K562 (cell line): ENCODE measurements around the gene TMCO2. TPM values are rescaled to one million over a fixed set of nuclear protein-coding genes. Genes with fewer than 3 reads are reported as not detected.

Experiments
- ARNT ChIP-seq, 2 experiments: fragments of 450-650 bp; IDR thresholded peaks; 2 replicates each; pipeline ENCODE4 v1.6.1; 2016; ENCODE audit warnings: mild to moderate bottlenecking in 1 of 2
- BRD9 ChIP-seq: fragments of 450-650 bp; IDR thresholded peaks from 2 replicates; pipeline ENCODE4 v1.6.1; 2018; ENCODE audit warnings: low read depth; ENCODE audit not compliant: partially characterized antibody
- FOXA3 ChIP-seq, 2 experiments: fragments of 450-650 bp in 1 of 2; sonication (generic) in 1 of 2; formaldehyde crosslinking; IDR thresholded peaks in 1 of 2; conservative IDR thresholded peaks in 1 of 2; 2 replicates each; pipeline versions ENCODE4 v1.4.0 to v1.8.0; 2020 to 2022; ENCODE audit warnings: mild to moderate bottlenecking in 2 of 2, missing genetic modification reagents in 1 of 2
- KDM5B ChIP-seq: fragments of 200-600 bp; sonication (generic); IDR thresholded peaks from 2 replicates; pipeline ENCODE4 v1.6.1; 2012; ENCODE audit warnings: low read depth, mild to moderate bottlenecking, moderate library complexity, low read length, control low read depth, inconsistent platforms; ENCODE audit not compliant: insufficient replicate concordance
- LARP7 ChIP-seq: fragments of 450-650 bp; IDR thresholded peaks from 2 replicates; pipeline ENCODE4 v1.6.1; 2016
- LEF1 ChIP-seq: fragments of 450-650 bp; IDR thresholded peaks from 2 replicates; pipeline ENCODE4 v1.6.1; 2016; ENCODE audit warnings: mild to moderate bottlenecking
- NFRKB ChIP-seq: fragments of 450-650 bp; IDR thresholded peaks from 2 replicates; pipeline ENCODE4 v1.6.1; 2016; ENCODE audit warnings: low read depth
- RUNX1 ChIP-seq: sonication (generic); IDR thresholded peaks from 2 replicates; pipeline ENCODE4 v1.6.1; 2016; ENCODE audit warnings: antibody characterized with exemption, low read depth
- SMARCA4 ChIP-seq: fragments of 450-650 bp; IDR thresholded peaks from 2 replicates; pipeline ENCODE4 v1.6.1; 2016
- SPI1 ChIP-seq: IDR thresholded peaks from 2 replicates; pipeline ENCODE4 v1.6.1; 2011; ENCODE audit warnings: low read depth, low read length, control low read depth, borderline replicate concordance
- TARDBP ChIP-seq: fragments of 450-650 bp; IDR thresholded peaks from 2 replicates; pipeline ENCODE4 v1.6.1; 2016
- TCF7 ChIP-seq: sonication (generic); IDR thresholded peaks from 2 replicates; pipeline ENCODE4 v1.6.1; 2016; ENCODE audit warnings: antibody characterized with exemption, borderline replicate concordance
- TEAD4 ChIP-seq, 2 experiments: sonication (generic) in 1 of 2; formaldehyde crosslinking in 1 of 2; IDR thresholded peaks; 2 replicates each; pipeline versions ENCODE4 v1.6.1 to v1.8.0; 2012 to 2022; ENCODE audit warnings: borderline replicate concordance in 1 of 2, inconsistent platforms in 1 of 2, low read length in 1 of 2, mild to moderate bottlenecking in 1 of 2, missing genetic modification reagents in 1 of 2
- ZFP36 ChIP-seq: fragments of 150-350 bp; IDR thresholded peaks from 2 replicates; pipeline ENCODE4 v1.6.1; 2018; ENCODE audit warnings: low read length, low read depth; ENCODE audit not compliant: partially characterized antibody
- polyA plus RNA-seq, 8 experiments: library from polyadenylated mRNA; depleted of rRNA in 4 of 8; stranded (reverse) in 5 of 8; unstranded in 3 of 8; fragments of >200 nt; fragmentation: Nextera tagmentation in 2 of 8; fragmentation: Illumina TruSeq in 1 of 8; extraction: Ambion mirVana in 2 of 8; extraction: Trizol in 1 of 8; gene quantifications; 2 replicates each; pipeline versions ENCODE4 v1.2.1 to v1.2.3, GENCODE V29; 2011 to 2014; ENCODE audit warnings: inconsistent platforms in 1 of 8, missing spikeins in 1 of 8
- total RNA-seq, 7 experiments: library from RNA; depleted of rRNA in 6 of 7; stranded (reverse); fragments of >200 nt in 6 of 7; fragmentation: Illumina TruSeq in 2 of 7; extraction: Trizol in 2 of 7; gene quantifications; 2 replicates each; pipeline versions ENCODE4 v1.2.1 to v1.2.3, GENCODE V29; 2011 to 2021; ENCODE audit warnings: low replicate concordance in 1 of 7
- TF ChIP-seq, protein P1 (sequence below): fragments of 250-450 bp; sonication (Bioruptor Pico); IDR thresholded peaks from 2 replicates; pipeline ENCODE4 v1.4.0; 2020
- TF ChIP-seq, protein P2 (sequence below): fragments of 250-450 bp; sonication (Bioruptor Pico); IDR thresholded peaks from 2 replicates; pipeline ENCODE4 v1.8.0; 2021; ENCODE audit warnings: borderline replicate concordance, mild to moderate bottlenecking, moderate library complexity; ENCODE audit not compliant: poor library complexity, severe bottlenecking
- TF ChIP-seq, protein P3 (sequence below): fragments of 450-650 bp; IDR thresholded peaks from 2 replicates; pipeline ENCODE4 v1.6.1; 2014; ENCODE audit warnings: low read depth, mild to moderate bottlenecking, moderate library complexity, borderline replicate concordance
- TF ChIP-seq, protein P4 (sequence below): fragments of 250-450 bp; sonication (Bioruptor Pico); IDR thresholded peaks from 2 replicates; pipeline ENCODE4 v1.8.0; 2021; ENCODE audit warnings: moderate library complexity, mild to moderate bottlenecking, inconsistent platforms
- TF ChIP-seq, protein P5 (sequence below): IDR thresholded peaks from 2 replicates; pipeline ENCODE4 v1.6.1; 2014; ENCODE audit warnings: antibody characterized with exemption
- TF ChIP-seq, protein P6 (sequence below): sonication (generic); IDR thresholded peaks from 2 replicates; pipeline ENCODE4 v1.6.1; 2016

Gene TMCO2
- total and polyA plus RNA-seq, 9 of the 15 experiments (the other 6 are each of a cell fraction or from before 2014, with no cell fraction given) = not detected

DNA sequence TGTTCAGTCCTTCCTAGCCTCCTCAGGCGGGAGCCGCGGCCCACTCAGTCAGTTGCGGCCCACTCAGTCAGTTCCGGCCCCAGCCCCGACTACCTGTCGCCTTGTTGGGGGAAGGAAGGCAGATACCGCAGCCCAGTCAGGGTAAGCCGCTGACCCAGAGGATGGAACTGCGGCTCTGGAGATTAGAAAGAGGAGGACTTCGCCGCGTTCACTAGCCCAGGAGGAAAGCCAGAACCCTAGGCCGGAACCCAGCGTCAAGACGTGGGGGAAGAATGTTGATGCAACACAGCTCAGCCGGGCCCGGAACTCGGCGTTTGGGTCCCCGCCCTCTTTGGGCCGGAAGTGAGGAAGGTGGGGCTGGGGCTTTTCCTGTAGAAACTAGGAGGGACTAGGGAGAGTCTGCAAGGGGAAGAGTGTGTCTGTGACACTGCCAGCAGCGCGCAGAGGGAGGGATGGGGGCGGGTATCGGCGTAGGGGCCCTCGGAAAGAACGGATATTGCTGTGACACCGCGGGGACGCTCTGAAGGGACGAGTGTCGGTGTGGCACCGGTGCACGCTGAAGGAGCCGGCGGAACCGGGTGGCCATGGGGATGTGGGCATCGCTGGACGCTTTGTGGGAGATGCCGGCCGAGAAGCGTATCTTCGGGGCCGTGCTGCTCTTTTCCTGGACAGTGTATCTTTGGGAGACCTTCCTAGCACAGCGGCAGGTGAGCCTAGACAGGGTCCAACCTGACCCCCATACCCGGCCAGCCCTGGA lies 10.1 kb downstream of the TMCO2 start, which contains the start of gene ZMPSTE24 (continued):
- TF ChIP-seq TEAD4 (IDR thresholded peaks at IDR 0.05; ENCODE audit: low read length) (peak; percentile 71), TEAD4 (CRISPR knock-in tag; IDR thresholded peaks at IDR 0.05; ENCODE audit: borderline replicate concordance) (peak; percentile 57; the same call in 1 of the 2 replicates), LARP7 (peak; percentile 74; the same call in 1 of the 2 replicates), TCF7 (0 out of 2 replicates have a peak, but pooled peaks have one; percentile 24), ARNT (IDR thresholded peaks at IDR 0.05) (peak; percentile 79 to 96; a peak in 3 of 4 replicates), SMARCA4 (peak; percentile 53), RUNX1 (0 out of 2 replicates have a peak, but pooled peaks have one; percentile 1), KDM5B (peak; percentile 95), BRD9 (peak; percentile 85), NFRKB (peak; percentile 94), LEF1 (peak; percentile 83), TARDBP (peak; percentile 92), ZFP36 (no peak), SPI1 (no peak), FOXA3 (CRISPR knock-in tag; conservative IDR thresholded peaks at IDR 0.05 in 1 of 2, IDR thresholded peaks at IDR 0.05 in 1 of 2) (peak in 1 of 2 experiments; percentile 73; a peak in 1 of 4 replicates)
- TF ChIP-seq, protein P1, sequence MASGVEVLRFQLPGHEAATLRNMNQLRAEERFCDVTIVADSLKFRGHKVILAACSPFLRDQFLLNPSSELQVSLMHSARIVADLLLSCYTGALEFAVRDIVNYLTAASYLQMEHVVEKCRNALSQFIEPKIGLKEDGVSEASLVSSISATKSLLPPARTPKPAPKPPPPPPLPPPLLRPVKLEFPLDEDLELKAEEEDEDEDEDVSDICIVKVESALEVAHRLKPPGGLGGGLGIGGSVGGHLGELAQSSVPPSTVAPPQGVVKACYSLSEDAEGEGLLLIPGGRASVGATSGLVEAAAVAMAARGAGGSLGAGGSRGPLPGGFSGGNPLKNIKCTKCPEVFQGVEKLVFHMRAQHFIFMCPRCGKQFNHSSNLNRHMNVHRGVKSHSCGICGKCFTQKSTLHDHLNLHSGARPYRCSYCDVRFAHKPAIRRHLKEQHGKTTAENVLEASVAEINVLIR = no peak; the same call in 1 of the 2 replicates
- TF ChIP-seq, protein P2, sequence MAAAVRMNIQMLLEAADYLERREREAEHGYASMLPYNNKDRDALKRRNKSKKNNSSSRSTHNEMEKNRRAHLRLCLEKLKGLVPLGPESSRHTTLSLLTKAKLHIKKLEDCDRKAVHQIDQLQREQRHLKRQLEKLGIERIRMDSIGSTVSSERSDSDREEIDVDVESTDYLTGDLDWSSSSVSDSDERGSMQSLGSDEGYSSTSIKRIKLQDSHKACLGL (CRISPR knock-in tag) = peak; percentile 76
- TF ChIP-seq, protein P3, sequence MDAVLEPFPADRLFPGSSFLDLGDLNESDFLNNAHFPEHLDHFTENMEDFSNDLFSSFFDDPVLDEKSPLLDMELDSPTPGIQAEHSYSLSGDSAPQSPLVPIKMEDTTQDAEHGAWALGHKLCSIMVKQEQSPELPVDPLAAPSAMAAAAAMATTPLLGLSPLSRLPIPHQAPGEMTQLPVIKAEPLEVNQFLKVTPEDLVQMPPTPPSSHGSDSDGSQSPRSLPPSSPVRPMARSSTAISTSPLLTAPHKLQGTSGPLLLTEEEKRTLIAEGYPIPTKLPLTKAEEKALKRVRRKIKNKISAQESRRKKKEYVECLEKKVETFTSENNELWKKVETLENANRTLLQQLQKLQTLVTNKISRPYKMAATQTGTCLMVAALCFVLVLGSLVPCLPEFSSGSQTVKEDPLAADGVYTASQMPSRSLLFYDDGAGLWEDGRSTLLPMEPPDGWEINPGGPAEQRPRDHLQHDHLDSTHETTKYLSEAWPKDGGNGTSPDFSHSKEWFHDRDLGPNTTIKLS = peak; percentile 95
- TF ChIP-seq, protein P4, sequence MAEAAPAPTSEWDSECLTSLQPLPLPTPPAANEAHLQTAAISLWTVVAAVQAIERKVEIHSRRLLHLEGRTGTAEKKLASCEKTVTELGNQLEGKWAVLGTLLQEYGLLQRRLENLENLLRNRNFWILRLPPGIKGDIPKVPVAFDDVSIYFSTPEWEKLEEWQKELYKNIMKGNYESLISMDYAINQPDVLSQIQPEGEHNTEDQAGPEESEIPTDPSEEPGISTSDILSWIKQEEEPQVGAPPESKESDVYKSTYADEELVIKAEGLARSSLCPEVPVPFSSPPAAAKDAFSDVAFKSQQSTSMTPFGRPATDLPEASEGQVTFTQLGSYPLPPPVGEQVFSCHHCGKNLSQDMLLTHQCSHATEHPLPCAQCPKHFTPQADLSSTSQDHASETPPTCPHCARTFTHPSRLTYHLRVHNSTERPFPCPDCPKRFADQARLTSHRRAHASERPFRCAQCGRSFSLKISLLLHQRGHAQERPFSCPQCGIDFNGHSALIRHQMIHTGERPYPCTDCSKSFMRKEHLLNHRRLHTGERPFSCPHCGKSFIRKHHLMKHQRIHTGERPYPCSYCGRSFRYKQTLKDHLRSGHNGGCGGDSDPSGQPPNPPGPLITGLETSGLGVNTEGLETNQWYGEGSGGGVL (CRISPR knock-in tag) = no peak
- TF ChIP-seq, protein P5, sequence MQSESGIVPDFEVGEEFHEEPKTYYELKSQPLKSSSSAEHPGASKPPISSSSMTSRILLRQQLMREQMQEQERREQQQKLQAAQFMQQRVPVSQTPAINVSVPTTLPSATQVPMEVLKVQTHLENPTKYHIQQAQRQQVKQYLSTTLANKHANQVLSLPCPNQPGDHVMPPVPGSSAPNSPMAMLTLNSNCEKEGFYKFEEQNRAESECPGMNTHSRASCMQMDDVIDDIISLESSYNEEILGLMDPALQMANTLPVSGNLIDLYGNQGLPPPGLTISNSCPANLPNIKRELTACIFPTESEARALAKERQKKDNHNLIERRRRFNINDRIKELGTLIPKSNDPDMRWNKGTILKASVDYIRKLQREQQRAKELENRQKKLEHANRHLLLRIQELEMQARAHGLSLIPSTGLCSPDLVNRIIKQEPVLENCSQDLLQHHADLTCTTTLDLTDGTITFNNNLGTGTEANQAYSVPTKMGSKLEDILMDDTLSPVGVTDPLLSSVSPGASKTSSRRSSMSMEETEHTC = peak; percentile 38; the same call in 1 of the 2 replicates
- TF ChIP-seq, protein P6, sequence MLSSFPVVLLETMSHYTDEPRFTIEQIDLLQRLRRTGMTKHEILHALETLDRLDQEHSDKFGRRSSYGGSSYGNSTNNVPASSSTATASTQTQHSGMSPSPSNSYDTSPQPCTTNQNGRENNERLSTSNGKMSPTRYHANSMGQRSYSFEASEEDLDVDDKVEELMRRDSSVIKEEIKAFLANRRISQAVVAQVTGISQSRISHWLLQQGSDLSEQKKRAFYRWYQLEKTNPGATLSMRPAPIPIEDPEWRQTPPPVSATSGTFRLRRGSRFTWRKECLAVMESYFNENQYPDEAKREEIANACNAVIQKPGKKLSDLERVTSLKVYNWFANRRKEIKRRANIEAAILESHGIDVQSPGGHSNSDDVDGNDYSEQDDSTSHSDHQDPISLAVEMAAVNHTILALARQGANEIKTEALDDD = peak; percentile 79
